Activated CD4-positive, alpha-beta T cell treated with anti-CD3 and anti-CD28 coated beads for 4 hours (primary cell): Measurements from ENCODE around the gene MSRB2.
"Not testable (repeated sequence)": the region's sequence is repeated elsewhere in the genome, so short reads cannot be mapped to it uniquely, and the experiment has no call there.

ENCODE experiments used
- DNase-seq, 2 donors: peaks; one replicate each; pipeline ENCODE4 v3.0.0-alpha.2; 2020

MSRB2 gene

GRCh38 chr10:23070092-23070912, 25.1 kb upstream of the MSRB2 start:
- DNase-seq, result not testable (repeated sequence)

DNA sequence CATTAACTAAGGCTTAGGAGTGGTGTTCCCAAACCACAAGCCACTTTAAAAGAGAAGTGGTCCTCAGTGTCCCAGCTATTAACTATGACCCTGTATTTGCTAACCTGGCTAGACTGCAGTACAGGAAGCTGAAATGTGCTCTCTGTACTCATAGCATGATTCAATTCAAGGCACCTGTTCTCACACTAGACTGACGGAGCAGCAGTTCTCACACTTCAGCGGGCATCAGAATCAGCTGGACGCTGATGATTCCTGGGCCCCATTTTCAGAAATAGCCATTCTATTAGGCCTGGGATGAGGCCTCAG, 24.5 kb upstream of the MSRB2 start:
- no peak for DNase-seq

- not testable (repeated sequence) for DNase-seq
These were observed 22.8 kb upstream of the MSRB2 start for GRCh38 chr10:23072593-23072992.

DNA sequence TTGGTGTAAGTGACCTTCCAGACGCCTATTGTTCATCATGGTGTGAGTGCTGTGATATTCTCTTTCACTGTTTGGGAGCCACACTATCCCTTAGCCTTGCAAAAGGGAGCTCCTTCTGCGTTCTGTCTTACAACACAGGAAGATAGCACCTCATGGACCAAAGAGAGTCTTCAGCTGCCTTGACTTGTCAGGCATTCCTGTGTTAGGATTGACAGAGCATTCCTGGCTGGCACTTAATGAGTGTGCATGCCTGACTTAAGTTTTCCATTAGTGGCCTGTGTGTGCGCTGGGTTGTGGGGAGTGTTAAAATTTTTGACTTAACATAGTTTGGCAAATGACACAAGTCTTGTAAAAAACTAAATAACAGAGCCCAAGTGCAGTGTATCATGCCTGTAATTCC, 21.9 kb upstream of the MSRB2 start:
- no peak for DNase-seq

DNA sequence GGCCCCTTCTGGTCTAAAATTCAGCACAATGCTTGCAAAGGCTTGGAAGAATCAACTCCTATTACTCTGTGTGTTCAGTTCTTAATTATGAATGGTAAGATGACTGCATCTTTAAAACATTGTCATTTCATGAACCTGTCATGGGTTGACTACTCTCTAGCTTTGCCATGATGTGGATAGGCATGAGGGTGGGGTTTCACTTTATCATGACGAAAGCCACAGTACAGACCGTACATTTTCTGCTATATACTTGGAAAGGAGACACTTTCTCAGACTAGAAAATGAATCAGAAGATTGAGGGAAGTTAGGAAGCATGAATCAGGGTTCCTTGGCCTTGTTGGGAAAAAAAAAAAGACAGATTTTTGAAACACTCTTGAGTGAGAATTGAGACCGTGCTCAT, 19.7 kb upstream of the MSRB2 start:
- no peak for DNase-seq

GRCh38 chr10:23078114-23078513, 17.3 kb upstream of the MSRB2 start:
- no peak for DNase-seq

DNA sequence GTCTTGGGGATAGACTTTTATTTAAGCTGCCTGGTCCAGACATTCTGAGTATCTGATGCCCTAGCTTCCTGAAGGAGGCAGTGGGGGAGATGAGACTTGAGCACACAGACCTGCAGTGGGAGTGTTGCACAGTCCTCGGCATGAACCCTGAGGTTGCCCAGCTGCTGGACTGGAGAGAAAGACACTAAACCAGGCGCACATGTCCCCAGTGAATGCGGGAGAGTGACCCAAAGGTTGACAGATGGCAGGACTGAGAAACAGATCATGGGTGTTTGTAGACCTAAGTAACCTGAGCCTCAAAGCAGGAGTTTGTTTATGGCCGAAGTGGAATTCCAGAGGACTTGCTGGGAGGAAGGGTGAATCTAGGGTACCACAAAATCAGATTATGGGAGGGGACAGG, 15.7 kb upstream of the MSRB2 start:
- DNase-seq, result no peak

- DNase-seq, result no peak
These were observed 15.1 kb upstream of the MSRB2 start for GRCh38 chr10:23080262-23080661.

- no peak for DNase-seq
These were observed 14.1 kb upstream of the MSRB2 start for GRCh38 chr10:23081221-23081750.

- DNase-seq, result no peak
These were observed 13.5 kb upstream of the MSRB2 start for GRCh38 chr10:23081891-23082290.

GRCh38 chr10:23088609-23089008, 6.8 kb upstream of the MSRB2 start:
- DNase-seq, result no peak

GRCh38 chr10:23094786-23095403, 484 bp upstream of the MSRB2 start:
- no peak for DNase-seq

DNA sequence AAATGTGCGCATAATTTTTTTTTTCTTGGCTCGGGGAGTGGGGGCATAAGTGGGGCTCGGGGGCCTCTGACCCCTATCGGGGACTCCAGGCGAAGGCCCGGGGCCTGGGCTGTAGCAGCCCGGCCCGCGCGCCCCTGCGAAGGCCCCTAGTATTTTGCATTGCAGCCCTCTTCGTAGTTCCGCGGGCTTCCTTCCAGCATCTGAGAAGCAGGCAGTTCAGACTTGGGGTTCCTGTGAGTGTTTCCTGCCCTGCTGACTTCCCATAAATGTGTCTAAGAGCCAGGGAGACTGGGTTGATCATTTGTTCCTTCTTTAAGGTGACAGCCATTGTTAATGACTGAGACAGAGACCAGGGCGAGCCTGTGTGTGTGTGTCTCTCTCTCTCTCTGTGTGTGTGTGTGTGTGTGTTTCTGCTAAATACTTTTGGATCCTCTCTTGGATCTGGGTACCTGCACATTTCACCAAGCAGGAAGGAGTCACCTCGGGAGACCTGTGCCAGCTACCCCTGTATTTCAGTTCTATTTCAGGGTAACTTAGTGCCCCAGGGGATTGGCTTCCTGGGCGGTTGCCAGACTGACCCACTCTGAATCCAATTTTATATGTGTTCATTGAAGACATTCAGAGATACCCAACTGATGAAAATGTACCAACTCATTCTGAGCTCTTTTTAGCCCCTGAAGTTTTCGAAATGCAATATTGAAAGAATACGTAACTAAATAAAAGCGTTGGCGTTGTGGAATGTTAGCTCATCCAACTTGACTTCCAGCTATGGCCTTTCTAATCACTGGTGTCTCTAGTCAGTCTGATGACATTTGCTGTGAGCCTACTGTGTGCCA, 805 bp downstream of the MSRB2 start:
- DNase-seq, result peak; percentile 26 to 32

DNA sequence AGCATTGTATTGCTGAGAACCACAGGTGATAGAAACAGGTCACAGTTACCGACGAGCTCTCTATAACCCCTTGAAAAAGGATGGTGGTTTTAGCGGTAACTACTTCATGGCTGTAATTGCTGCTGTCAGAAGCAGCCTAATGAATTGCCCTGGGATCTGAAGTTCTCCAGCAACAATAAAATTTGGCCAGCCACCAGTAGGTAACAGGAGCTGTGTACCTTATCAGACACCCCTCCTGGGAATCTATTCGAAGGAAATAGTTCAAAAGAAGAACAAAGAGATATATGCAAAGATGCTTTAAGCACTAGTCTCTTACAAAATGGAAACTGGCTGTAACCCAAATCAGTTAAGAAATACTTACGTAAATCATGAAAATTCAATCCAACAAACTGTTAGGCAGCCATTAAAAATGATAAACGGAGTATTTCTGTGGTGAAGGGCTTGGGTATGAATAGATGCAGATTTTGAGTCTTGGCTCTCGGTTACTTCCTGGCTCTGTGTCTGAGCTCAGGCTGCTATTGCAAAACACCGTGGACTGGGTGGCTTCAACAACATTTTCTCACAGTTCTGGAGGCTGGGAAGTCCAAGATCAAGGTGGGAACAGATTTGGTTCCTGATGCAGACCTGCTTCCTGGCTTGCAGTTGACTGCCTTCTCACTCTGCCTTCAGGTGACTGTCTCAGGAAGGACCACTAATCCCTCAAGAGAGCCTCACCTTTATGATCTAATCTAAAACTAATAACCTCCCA, 1.6 kb downstream of the MSRB2 start:
- no peak for DNase-seq

DNA sequence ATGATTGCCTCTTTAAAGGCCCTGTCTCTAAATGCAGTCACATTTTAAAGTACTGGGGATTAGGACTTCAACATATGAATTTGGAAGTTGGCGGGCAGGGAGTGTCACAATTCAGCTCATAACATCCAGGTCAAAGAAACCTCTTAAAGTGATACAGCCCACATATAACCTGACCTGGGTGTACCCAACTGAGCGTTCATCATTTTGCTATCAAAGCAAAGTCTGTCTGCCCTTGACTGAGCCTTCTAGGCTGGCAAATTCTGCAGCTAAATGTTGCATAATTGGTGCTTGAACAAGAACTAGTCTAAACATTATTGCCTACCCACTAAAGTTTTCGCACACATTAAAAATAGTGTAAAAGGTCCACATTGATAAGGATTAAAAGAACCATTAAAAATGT, 3.7 kb downstream of the MSRB2 start:
- DNase-seq, result no peak

DNA sequence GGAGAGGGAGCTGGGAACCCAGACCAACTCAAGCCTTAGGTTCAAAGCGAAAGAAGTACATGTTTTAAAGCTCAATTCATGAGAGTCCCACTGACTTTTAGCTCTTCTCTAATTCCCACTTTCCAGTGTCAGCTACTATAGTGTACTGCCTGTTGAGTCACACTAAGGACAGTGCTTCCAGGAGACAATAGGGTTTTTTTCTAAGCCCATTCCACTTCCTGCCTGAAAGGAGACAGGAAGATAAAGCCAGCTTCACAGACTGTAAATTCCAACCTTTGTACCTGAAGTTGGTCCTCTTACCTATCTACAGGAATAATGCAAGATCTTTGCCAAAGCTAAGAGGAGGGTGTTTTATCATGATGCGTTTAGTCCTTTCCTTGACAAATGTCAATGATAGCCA, 4.4 kb downstream of the MSRB2 start:
- DNase-seq, result no peak

GRCh38 chr10:23100331-23101030, 5.1 kb downstream of the MSRB2 start:
- peak in 1 of 2 donors; percentile 7 for DNase-seq

GRCh38 chr10:23106331-23107072, 11.1 kb downstream of the MSRB2 start:
- DNase-seq, result no peak

DNA sequence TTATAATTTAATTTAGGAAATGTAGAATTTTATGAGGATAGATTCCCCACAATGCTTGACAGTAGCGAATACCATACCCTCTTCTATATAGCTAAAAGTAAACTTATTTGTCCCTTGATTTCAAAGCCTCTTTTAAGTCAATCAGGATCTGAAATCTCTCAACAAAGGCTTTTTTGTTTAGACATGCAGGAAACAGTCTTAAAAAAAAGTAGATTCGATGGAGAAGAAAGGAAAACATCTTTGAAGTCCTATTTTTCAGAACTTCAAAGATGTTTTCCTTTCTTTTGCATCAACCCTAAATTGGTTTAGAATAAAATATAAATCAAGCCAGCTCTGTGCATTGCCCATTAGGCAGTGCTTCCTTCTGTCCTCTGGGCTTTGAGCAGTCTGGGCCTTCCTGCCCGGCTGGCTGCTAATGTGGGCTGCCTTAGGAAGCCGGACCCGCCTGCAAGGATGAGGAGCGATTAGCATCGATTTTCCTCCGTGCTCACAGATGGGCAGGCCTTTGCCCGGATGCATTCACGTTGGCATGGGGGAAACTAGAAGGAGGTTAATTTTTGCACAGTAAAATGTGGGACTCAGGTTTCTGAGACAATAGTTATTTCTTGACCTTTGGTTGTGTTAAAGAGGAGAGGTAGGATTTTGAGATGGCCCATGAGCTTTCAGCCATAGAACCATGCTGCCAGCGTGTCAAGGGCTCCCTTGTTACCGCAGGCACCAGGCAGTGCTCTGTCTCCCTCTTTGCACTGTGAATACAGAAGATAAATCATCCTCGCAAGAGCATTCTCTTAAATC, 15.5 kb downstream of the MSRB2 start:
- no peak for DNase-seq

DNA sequence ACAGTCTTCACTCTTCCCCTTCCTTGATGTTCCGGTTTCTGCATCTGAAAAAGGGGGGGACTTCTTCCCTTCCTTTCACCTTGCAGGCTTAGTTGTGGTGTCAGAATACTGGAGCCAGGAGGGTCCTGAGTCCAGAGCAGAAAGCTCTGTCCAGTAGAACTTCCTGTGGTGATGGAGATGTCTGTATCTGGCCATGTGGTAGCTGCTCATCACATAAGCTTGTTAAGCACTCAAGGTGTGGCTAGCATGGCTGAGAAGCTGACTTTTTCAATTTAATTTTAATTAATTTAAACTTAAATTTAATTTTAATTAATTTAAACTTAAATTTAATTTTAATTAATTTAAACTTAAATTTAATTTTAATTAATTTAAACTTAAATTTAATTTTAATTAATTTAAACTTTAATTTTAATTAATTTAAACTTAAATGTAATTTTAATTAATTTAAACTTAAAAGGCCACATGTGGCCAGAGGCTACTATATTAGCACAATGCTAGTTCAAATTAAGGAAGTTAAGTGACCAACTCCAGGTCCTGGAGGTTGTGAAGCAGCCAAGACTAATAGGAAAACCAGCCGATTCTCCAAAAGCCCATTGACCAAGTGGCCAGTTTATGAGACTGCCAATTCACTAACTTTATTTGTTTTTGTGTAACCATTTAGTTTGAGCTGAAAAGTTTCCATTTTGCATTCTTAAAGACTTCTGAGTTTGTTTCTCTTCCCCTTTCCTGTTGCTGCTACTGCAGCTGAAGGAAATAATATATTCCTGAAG, 16.3 kb downstream of the MSRB2 start:
- DNase-seq, result no peak
